Mesenchymal stem cell (in vitro differentiated cells and primary cell): ENCODE measurements around the gene COL24A1.

Experiments used
- DNase-seq: peaks from one replicate; pipeline ENCODE4 v3.0.0-alpha.2; 2013
- H2AFZ ChIP-seq: one replicate; pipeline ENCODE4 v1.6.1; 2013; ENCODE audit warnings: low read depth, mild to moderate bottlenecking, control low read depth, inconsistent platforms, low read length, moderate library complexity
- H2AK5ac ChIP-seq: 2 replicates; pipeline ENCODE4 v1.6.1; 2013; ENCODE audit warnings: low read length, moderate library complexity, mild to moderate bottlenecking, inconsistent platforms; ENCODE audit not compliant: severe bottlenecking
- H2BK120ac ChIP-seq: one replicate; pipeline ENCODE4 v1.6.1; 2013; ENCODE audit warnings: low read depth, mild to moderate bottlenecking, inconsistent platforms, low read length, moderate library complexity
- H2BK12ac ChIP-seq, 2 experiments: one replicate each; pipeline ENCODE4 v1.6.1; 2013; ENCODE audit warnings: inconsistent platforms in 2 of 2, low read length in 2 of 2, mild to moderate bottlenecking in 2 of 2, moderate library complexity in 2 of 2, control low read depth in 1 of 2
- H2BK15ac ChIP-seq: one replicate; pipeline ENCODE4 v1.6.1; 2013; ENCODE audit warnings: mild to moderate bottlenecking, low read depth, inconsistent platforms; ENCODE audit not compliant: poor library complexity, severe bottlenecking
- H2BK5ac ChIP-seq: 2 replicates; pipeline ENCODE4 v1.6.1; 2013; ENCODE audit warnings: low read depth, mild to moderate bottlenecking, low read length, control low read depth, inconsistent platforms; ENCODE audit not compliant: poor library complexity, severe bottlenecking
- H3K14ac ChIP-seq, 2 experiments: one replicate each; pipeline ENCODE4 v1.6.1; 2013; ENCODE audit warnings: inconsistent platforms in 2 of 2, low read length in 2 of 2, control low read depth in 1 of 2, mild to moderate bottlenecking in 1 of 2, moderate library complexity in 1 of 2
- H3K18ac ChIP-seq, 2 experiments: one replicate each; pipeline ENCODE4 v1.6.1; 2013; ENCODE audit warnings: inconsistent platforms in 2 of 2, low read length in 2 of 2, control low read depth in 1 of 2, low read depth in 1 of 2, mild to moderate bottlenecking in 1 of 2
- H3K23ac ChIP-seq, 2 experiments: one replicate each; pipeline ENCODE4 v1.6.1; 2013; ENCODE audit warnings: inconsistent platforms in 2 of 2, low read length in 2 of 2, mild to moderate bottlenecking in 2 of 2, moderate library complexity in 2 of 2, control low read depth in 1 of 2
- H3K27ac ChIP-seq: 2 replicates; pipeline ENCODE4 v1.5.1; 2013; ENCODE audit warnings: mild to moderate bottlenecking, moderate library complexity, low read length, control low read depth, inconsistent platforms; ENCODE audit not compliant: poor library complexity, severe bottlenecking
- H3K27me3 ChIP-seq, 2 experiments: 2 replicates each; pipeline versions ENCODE4 v1.6.1 to v1.7.0; 2013; ENCODE audit warnings: low read length in 2 of 2, mild to moderate bottlenecking in 2 of 2, moderate library complexity in 2 of 2, control low read depth in 1 of 2, inconsistent platforms in 1 of 2; ENCODE audit not compliant: control insufficient read depth in 1 of 2, insufficient read depth in 1 of 2
- H3K36me3 ChIP-seq, 2 experiments: 2 replicates each; pipeline versions ENCODE4 v1.6.1 to v1.7.0; 2013; ENCODE audit warnings: low read length in 2 of 2, control low read depth in 1 of 2, inconsistent platforms in 1 of 2, low read depth in 1 of 2, mild to moderate bottlenecking in 1 of 2; ENCODE audit not compliant: insufficient read depth in 2 of 2, control insufficient read depth in 1 of 2
- H3K4ac ChIP-seq, 2 experiments: one replicate each; pipeline ENCODE4 v1.6.1; 2013; ENCODE audit warnings: inconsistent platforms in 2 of 2, low read length in 2 of 2, mild to moderate bottlenecking in 2 of 2, moderate library complexity in 2 of 2, control low read depth in 1 of 2, low read depth in 1 of 2
- H3K4me1 ChIP-seq: 2 replicates; pipeline ENCODE4 v1.6.1; 2013; ENCODE audit warnings: low read depth, low read length, control low read depth; ENCODE audit not compliant: control insufficient read depth, insufficient read depth
- H3K4me2 ChIP-seq: 2 replicates; pipeline ENCODE4 v1.6.1; 2013; ENCODE audit warnings: low read length, mild to moderate bottlenecking, inconsistent platforms; ENCODE audit not compliant: poor library complexity, severe bottlenecking
- H3K4me3 ChIP-seq, 2 experiments: 2 replicates each; pipeline versions ENCODE4 v1.5.1 to v1.7.0; 2013; ENCODE audit warnings: low read length in 2 of 2, mild to moderate bottlenecking in 2 of 2, control low read depth in 1 of 2, low read depth in 1 of 2; ENCODE audit not compliant: insufficient read depth in 1 of 2
- H3K79me1 ChIP-seq: replicated peaks from 2 replicates; pipeline ENCODE4 v1.6.1; 2013; ENCODE audit warnings: mild to moderate bottlenecking, control low read depth, low read length, inconsistent platforms; ENCODE audit not compliant: poor library complexity, severe bottlenecking
- H3K9ac ChIP-seq: 2 replicates; pipeline ENCODE4 v1.7.0; 2013; ENCODE audit warnings: mild to moderate bottlenecking, low read length, moderate library complexity
- H3K9me3 ChIP-seq: 2 replicates; pipeline ENCODE4 v1.7.0; 2013; ENCODE audit warnings: mild to moderate bottlenecking, low read length; ENCODE audit not compliant: control insufficient read depth
- H4K8ac ChIP-seq: one replicate; pipeline ENCODE4 v1.6.1; 2013; ENCODE audit warnings: inconsistent platforms, mild to moderate bottlenecking, low read length, moderate library complexity
- H4K91ac ChIP-seq: one replicate; pipeline ENCODE4 v1.6.1; 2013; ENCODE audit warnings: mild to moderate bottlenecking, low read length, inconsistent platforms
- WGBS: methylation state at CpG from one replicate; pipeline ENCODE4 v1.1.7; 2013; ENCODE audit warnings: mixed read lengths; 5-methylcytosine and 5-hydroxymethylcytosine counted together

COL24A1 gene

DNA sequence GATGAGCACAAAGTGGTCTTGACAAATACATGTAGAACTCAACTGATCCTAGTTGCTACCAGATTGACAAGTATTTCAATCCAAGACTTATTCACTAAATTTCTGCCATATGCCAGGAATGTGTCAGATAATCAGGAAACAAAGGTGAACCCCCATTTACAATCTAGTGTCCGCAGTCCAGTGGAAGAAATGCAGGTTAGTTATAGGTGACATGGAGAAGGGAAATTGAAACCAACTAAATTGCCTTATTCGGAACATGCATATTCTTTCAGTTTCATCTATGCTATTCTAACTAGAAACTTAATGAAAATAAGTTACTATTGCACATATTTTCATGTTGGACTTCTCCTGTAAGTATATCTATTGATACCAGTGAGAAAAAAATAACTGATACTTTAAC, 209.4 kb downstream of the COL24A1 start:
- H3K27me3 ChIP-seq, result no peaks in the 10 kb centered on the region
- no peak overlapping the region for H2AFZ ChIP-seq
- H2BK15ac ChIP-seq, result no peak overlapping the region
- no peak overlapping the region for H3K4ac ChIP-seq
- H3K4me3 ChIP-seq, result no peak overlapping the region
- H3K9me3 ChIP-seq, result no peaks in the 10 kb centered on the region
- no peak for DNase-seq
- H3K23ac ChIP-seq, result no peak overlapping the region
- no peak overlapping the region for H3K27ac ChIP-seq
- H4K8ac ChIP-seq, result no peak overlapping the region
- no peak overlapping the region for H4K91ac ChIP-seq
- H2BK12ac ChIP-seq, result no peak overlapping the region
- no peaks in the 10 kb centered on the region for H3K4me1 ChIP-seq
- no peaks in the 10 kb centered on the region for H3K79me1 ChIP-seq
- no peak overlapping the region for H3K18ac ChIP-seq
- no peak overlapping the region for H3K4me2 ChIP-seq
- no peak overlapping the region for H3K9ac ChIP-seq
- no peak overlapping the region for H2BK5ac ChIP-seq
- no peak overlapping the region for H2AK5ac ChIP-seq
- H3K14ac ChIP-seq, result no peak overlapping the region
- no peak overlapping the region for H2BK120ac ChIP-seq
- no peaks in the 10 kb centered on the region for H3K36me3 ChIP-seq
- whole genome bisulfite sequencing, result no CpG with 5 or more reads among the region's 2 CpGs

DNA sequence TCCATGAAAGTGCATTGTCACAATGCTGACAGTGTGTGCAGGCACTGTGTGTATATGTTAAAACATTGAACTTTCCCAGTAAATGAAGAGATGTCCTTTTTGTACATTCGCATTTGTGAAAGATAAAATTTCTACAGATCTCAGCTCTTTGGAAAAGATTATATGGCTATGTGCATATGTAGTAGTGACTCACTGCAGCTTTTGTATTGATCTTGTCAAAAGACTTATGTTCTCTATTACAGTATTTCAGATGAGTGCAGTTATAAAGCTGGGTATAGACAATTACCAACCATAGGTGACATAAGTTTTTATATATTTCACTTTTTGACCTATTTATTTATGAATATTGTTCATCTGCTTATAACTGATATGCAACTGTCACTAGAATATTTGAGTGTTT, 212.6 kb downstream of the COL24A1 start:
- 88% methylated on average over 1 of the region's 1 CpG for WGBS
- H3K14ac ChIP-seq, result no peak overlapping the region
- no peak overlapping the region for H4K91ac ChIP-seq

GRCh38 chr1:85943526-85943925, 213.0 kb downstream of the COL24A1 start:
- Histone ChIP-seq H3K9ac (no peak overlapping the region), H4K8ac (no peak overlapping the region), H2BK15ac (no peak overlapping the region), H3K23ac (no peak overlapping the region), H2AFZ (no peak overlapping the region), H3K4me3 (no peak overlapping the region), H2BK5ac (no peak overlapping the region), H3K79me1 (no peaks in the 10 kb centered on the region), H3K18ac (no peak overlapping the region), H3K27ac (no peak overlapping the region), H3K4me1 (no peaks in the 10 kb centered on the region), H3K36me3 (no peaks in the 10 kb centered on the region), H3K4me2 (no peak overlapping the region), H4K91ac (no peak overlapping the region), H2BK120ac (no peak overlapping the region), H3K4ac (no peak overlapping the region), H3K27me3 (no peaks in the 10 kb centered on the region), H2AK5ac (no peak overlapping the region), H3K14ac (no peak overlapping the region), H3K9me3 (no peaks in the 10 kb centered on the region), H2BK12ac (no peak overlapping the region)
- WGBS, result 75% methylated on average over 2 of the region's 4 CpGs
- no peak for DNase-seq

More for the DNA sequence above, 212.6 kb downstream of the COL24A1 start:
- H3K4me3 ChIP-seq, result no peak overlapping the region
- H3K23ac ChIP-seq, result no peak overlapping the region
- H3K4me2 ChIP-seq, result no peak overlapping the region
- H2AK5ac ChIP-seq, result no peak overlapping the region
- no peak overlapping the region for H2BK12ac ChIP-seq
- no peaks in the 10 kb centered on the region for H3K4me1 ChIP-seq
- no peak overlapping the region for H2BK120ac ChIP-seq
- H2AFZ ChIP-seq, result no peak overlapping the region
- H3K36me3 ChIP-seq, result no peaks in the 10 kb centered on the region
- no peak for DNase-seq
- H3K9ac ChIP-seq, result no peak overlapping the region
- H2BK15ac ChIP-seq, result no peak overlapping the region
- no peaks in the 10 kb centered on the region for H3K79me1 ChIP-seq
- H3K27ac ChIP-seq, result no peak overlapping the region
- H3K9me3 ChIP-seq, result no peaks in the 10 kb centered on the region
- H4K8ac ChIP-seq, result no peak overlapping the region
- no peak overlapping the region for H2BK5ac ChIP-seq
- H3K4ac ChIP-seq, result no peak overlapping the region
- H3K27me3 ChIP-seq, result no peaks in the 10 kb centered on the region
- H3K18ac ChIP-seq, result no peak overlapping the region

- no peak overlapping the region for H3K18ac ChIP-seq
- H3K36me3 ChIP-seq, result no peaks in the 10 kb centered on the region
Measured at GRCh38 chr1:85940656-85941306, 215.8 kb downstream of the COL24A1 start.

More at GRCh38 chr1:85940656-85941306, 215.8 kb downstream of the COL24A1 start:
- no peak for DNase-seq
- no peak overlapping the region for H3K9ac ChIP-seq
- no peak overlapping the region for H3K14ac ChIP-seq
- H3K23ac ChIP-seq, result no peak overlapping the region
- H4K91ac ChIP-seq, result no peak overlapping the region
- H2AK5ac ChIP-seq, result no peak overlapping the region
- H3K4me2 ChIP-seq, result no peak overlapping the region
- WGBS, result no CpG with 5 or more reads among the region's 2 CpGs
- no peak overlapping the region for H3K4me3 ChIP-seq
- H3K9me3 ChIP-seq, result no peaks in the 10 kb centered on the region
- no peak overlapping the region for H3K4ac ChIP-seq
- no peak overlapping the region for H4K8ac ChIP-seq
- H2BK5ac ChIP-seq, result no peak overlapping the region
- no peak overlapping the region for H3K27ac ChIP-seq
- no peak overlapping the region for H2BK15ac ChIP-seq
- no peaks in the 10 kb centered on the region for H3K27me3 ChIP-seq
- no peaks in the 10 kb centered on the region for H3K4me1 ChIP-seq
- no peaks in the 10 kb centered on the region for H3K79me1 ChIP-seq
- no peak overlapping the region for H2AFZ ChIP-seq
- H2BK12ac ChIP-seq, result no peak overlapping the region
- H2BK120ac ChIP-seq, result no peak overlapping the region
